PFSK-1 (cell line): Measurements from ENCODE around the gene ST6GALNAC2.

Experiments used
- FOXP2 ChIP-seq: optimal IDR thresholded peaks from 2 replicates; pipeline ENCODE3; 2011; ENCODE audit warnings: borderline replicate concordance, control low read depth, inconsistent platforms; ENCODE audit not compliant: insufficient read depth; ENCODE audit errors: extremely low read length, extremely low read depth
- POLR2AphosphoS5 ChIP-seq: IDR thresholded peaks from 2 replicates; pipeline ENCODE4 v1.6.1; 2012; ENCODE audit warnings: low read depth, mild to moderate bottlenecking, control low read depth, low read length, moderate library complexity
- SIN3A ChIP-seq: IDR thresholded peaks from 2 replicates; pipeline ENCODE4 v1.6.1; 2012; ENCODE audit warnings: mild to moderate bottlenecking, low read length, moderate library complexity, borderline replicate concordance; ENCODE audit not compliant: insufficient read depth
- TAF1 ChIP-seq: IDR thresholded peaks from 2 replicates; pipeline ENCODE4 v1.6.1; 2012; ENCODE audit warnings: low read length, control low read depth, borderline replicate concordance; ENCODE audit not compliant: insufficient read depth
- TF ChIP-seq, protein P1 (sequence below), 2 experiments: IDR thresholded peaks; 2 replicates each; pipeline versions ENCODE4 v1.6.1 to v1.8.0; 2011 to 2012; ENCODE audit warnings: low read depth in 2 of 2, low read length in 2 of 2, control low read depth in 1 of 2, inconsistent platforms in 1 of 2, mild to moderate bottlenecking in 1 of 2, moderate library complexity in 1 of 2; ENCODE audit not compliant: insufficient read depth in 1 of 2

ST6GALNAC2 gene

DNA sequence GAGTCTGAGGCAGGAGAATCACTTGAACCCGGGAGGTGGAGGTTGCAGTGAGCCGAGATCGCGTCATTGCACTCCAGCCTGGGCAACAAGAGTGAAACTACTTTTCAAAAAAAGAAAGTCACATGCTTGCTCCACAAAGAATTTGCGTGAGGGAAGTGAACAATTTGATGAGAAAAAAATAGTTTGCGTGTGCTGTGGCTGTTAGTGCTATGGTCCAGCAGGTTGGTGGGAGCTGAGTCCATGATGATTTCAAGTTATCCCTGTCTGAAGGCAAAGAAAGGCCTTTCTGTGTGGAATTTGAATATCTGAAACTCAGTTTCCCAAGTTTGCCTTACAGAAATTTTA, 24.8 kb downstream of the ST6GALNAC2 start:
- TF ChIP-seq, protein P1, sequence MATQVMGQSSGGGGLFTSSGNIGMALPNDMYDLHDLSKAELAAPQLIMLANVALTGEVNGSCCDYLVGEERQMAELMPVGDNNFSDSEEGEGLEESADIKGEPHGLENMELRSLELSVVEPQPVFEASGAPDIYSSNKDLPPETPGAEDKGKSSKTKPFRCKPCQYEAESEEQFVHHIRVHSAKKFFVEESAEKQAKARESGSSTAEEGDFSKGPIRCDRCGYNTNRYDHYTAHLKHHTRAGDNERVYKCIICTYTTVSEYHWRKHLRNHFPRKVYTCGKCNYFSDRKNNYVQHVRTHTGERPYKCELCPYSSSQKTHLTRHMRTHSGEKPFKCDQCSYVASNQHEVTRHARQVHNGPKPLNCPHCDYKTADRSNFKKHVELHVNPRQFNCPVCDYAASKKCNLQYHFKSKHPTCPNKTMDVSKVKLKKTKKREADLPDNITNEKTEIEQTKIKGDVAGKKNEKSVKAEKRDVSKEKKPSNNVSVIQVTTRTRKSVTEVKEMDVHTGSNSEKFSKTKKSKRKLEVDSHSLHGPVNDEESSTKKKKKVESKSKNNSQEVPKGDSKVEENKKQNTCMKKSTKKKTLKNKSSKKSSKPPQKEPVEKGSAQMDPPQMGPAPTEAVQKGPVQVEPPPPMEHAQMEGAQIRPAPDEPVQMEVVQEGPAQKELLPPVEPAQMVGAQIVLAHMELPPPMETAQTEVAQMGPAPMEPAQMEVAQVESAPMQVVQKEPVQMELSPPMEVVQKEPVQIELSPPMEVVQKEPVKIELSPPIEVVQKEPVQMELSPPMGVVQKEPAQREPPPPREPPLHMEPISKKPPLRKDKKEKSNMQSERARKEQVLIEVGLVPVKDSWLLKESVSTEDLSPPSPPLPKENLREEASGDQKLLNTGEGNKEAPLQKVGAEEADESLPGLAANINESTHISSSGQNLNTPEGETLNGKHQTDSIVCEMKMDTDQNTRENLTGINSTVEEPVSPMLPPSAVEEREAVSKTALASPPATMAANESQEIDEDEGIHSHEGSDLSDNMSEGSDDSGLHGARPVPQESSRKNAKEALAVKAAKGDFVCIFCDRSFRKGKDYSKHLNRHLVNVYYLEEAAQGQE (IDR thresholded peaks at IDR 0.05; ENCODE audit: insufficient read depth in 1 of 2, low read depth in 2 of 2, low read length in 2 of 2), result no peak
- TF ChIP-seq POLR2AphosphoS5 (peak; percentile 40; the same call in 1 of the 2 replicates), FOXP2 (no peak), TAF1 (no peak), SIN3A (no peak)

DNA sequence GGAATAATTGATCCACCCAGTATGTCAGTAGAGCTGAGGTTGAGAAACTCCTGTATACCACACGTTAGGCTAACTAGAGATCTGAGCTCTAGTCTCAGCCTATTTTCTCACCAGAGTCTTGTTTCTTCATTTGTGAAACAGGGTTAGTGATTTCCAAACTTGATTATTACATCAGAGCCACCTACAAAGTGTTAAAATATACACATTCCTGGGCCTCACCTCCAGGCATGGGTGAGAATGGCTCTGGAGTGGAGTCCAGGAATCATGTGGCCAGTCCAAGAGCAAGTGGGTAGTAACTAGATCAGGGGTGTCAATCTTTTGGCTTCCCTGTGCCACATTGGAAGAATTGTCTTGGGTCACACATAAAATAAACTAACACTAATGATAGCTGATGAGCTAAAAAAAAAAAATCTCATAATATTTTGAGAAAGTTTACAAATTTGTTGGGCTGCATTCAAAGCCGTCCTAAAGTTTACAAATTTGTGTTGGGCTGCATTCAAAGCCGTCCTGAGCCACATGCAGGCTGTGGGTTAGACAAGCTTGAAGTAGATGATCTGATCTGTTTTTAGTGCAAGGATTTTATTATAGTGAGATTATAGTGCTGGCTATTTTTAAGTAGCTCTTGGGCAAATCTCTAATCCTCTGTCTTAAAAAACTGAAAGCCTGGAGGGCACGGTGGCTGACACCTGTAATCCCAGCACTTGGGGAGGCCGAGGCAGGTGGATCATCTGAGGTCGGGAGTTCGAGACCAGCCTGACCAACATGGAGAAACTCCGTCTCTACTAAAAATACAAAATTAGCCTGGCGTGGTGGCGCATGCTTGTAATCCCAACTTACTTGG, 25.4 kb downstream of the ST6GALNAC2 start:
- TF ChIP-seq SIN3A (no peak), FOXP2 (no peak), POLR2AphosphoS5 (no peak), TAF1 (no peak)
- TF ChIP-seq, protein P1 (IDR thresholded peaks at IDR 0.05; ENCODE audit: insufficient read depth in 1 of 2, low read depth in 2 of 2, low read length in 2 of 2), result no peak

DNA sequence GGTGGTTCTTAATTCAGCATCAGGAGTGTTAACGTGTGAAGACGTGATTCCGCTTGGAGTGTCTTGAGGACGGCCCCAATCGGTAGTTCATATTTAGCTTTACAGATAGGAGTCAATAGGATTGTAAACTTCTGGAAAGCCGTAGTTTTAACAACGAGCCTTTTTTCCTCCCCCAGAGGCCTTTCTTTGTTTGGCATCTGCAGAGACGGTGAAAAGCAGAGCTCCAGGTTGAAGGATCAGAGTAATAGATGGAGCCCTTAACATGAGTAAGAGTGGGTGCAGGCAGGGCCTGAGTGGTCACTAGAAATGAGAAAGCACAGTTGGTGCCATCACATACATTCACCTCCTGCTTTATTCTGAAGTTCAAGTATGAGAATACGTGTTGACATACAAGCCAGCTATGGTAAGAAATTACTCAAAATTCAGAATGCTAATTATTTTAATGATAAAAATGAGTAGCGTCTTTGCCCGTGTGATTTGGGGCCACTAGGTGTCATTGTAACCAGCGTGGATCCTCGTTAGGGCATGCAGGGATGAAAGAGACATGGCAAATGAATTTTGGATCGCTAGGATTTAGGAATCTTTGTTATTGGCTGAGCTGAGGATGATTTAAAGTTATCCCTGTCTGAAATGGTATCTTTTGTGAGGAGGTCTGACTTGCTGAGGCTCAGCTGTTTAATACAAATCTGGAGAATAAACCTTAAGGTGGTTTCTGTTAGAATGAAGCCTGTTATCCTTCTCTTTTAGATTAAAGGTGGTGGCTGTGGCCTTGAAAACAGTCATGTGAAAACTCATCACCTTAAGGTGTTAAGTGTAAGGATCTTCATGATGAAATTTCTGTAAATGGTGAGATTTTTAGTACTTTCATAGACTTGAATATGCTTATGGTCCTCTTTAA, 27.2 kb downstream of the ST6GALNAC2 start:
- TF ChIP-seq SIN3A (peak; percentile 49; the same call in 1 of the 2 replicates), POLR2AphosphoS5 (0 out of 2 replicates have a peak, but pooled peaks have one; percentile 24), TAF1 (no peak)

DNA sequence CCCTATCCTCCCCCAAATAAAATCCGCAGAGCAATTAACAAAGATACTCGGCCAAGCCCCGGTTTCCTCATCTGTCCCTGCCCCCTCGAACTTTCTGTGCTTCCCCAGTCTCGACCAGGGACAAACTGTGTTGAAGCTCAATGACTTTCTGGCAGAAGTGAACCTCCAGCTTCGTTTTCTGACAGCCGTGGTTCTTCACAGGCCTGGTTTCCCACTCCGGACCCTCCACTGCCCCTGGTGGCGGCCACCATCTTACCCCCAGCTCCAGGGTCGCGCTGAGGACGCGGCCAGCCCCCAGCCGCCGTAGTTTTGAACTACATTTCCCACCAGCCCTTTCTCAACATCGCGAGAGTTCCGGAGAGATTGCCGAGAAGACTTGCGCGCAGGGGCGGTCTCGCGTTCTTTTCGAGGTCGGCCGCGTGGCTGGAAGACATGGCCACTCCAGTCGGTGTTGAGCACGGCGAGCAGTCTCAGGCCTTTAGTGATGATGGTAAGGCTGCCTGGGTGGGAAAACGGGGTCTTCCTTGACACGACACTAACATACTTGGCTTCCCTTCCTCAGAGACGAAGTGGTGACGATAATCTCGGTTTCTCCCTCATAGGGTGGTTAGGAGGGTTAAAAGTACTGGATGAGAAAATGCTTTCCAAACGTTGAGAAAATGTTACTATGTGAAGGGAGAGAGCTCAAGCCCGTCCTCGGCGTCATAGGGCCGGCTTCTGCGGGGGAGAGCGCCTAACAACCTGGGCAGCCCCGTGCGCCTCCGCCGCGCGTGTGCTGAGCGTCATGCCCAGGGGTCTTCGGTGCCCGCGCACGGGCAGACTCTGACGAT, 28.1 kb downstream of the ST6GALNAC2 start:
- TF ChIP-seq, protein P1 (IDR thresholded peaks at IDR 0.05; ENCODE audit: insufficient read depth in 1 of 2, low read depth in 2 of 2, low read length in 2 of 2), result peak; percentile 39 to 77; a peak in 2 of 4 replicates
- no peak for TF ChIP-seq FOXP2
- peak; percentile 100 for TF ChIP-seq TAF1
- peak; percentile 99 for TF ChIP-seq POLR2AphosphoS5
- peak; percentile 99; the same call in 1 of the 2 replicates for TF ChIP-seq SIN3A
